DMS53 treated with DMSO at 0.1 percent for 48 hours (cell line): ENCODE measurements around the gene ALDH2.
A peak's percentile ranks its signal among the peaks of the same experiment; 100 is the strongest.
"Not testable (repeated sequence)": the region's sequence is repeated elsewhere in the genome, so short reads cannot be mapped to it uniquely, and the experiment has no call there.

Experiments
- DNase-seq: peaks from one replicate; lab custom pipeline; 2025; ENCODE audit not compliant: unreplicated experiment; lab: John Stamatoyannopoulos, UW

ALDH2 gene

DNA sequence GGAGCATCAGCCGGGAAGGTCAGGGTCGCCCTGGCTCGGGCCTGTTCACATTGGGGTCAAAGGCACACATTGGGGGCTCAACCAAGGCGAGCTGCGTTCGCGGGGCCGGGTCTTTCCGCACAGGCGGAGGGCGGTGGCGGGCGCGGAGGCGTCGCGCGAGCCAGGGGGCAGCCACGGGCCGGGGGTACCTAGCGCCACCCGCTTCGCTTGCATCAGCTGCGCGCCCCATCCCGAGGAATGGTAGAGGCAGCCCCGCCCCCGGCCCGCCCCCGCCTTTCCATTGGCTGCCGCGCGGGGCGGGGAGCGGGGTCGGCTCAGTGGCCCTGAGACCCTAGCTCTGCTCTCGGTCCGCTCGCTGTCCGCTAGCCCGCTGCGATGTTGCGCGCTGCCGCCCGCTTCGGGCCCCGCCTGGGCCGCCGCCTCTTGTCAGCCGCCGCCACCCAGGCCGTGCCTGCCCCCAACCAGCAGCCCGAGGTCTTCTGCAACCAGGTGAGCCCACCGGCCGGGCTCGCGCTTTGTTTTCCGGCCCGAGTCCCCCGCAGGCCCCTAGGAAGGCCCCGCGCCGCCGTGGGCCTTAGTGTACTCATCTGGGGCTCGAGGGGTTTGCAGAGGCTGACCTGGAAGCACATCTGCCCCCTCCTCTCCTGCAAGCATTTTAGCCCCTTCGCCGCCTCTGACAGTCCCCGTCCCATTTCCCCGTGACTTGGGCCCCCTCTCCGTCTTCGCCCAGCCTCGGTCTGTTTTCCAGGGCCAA, at the start of gene ALDH2:
Gene ALDH2 (plus strand): TSS at position 326 of the 754 bp plus-strand sequence. CDS start 50 bp downstream, at position 376.
- DNase-seq, result peak; percentile 71

DNA sequence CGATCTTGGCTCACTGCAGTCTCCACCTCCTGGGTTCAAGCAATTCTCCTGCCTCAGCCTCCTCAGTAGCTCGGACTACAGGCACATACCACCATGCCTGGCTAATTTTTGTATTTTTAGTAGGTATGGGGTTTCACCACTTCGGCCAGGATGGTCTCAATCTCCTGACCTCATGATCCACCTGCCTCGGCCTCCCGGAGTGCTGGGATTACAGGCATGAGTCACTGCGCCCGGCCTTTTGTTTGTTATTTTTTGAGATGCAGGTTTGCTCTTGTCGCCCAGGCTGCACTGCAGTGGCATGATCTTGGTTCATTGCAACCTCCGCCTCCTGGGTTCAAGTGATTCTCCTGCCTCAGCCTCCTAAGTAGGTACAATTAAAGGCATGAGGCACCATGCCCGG, 47.4 kb upstream of the ALDH2 start:
- not testable (repeated sequence) for DNase-seq

DNA sequence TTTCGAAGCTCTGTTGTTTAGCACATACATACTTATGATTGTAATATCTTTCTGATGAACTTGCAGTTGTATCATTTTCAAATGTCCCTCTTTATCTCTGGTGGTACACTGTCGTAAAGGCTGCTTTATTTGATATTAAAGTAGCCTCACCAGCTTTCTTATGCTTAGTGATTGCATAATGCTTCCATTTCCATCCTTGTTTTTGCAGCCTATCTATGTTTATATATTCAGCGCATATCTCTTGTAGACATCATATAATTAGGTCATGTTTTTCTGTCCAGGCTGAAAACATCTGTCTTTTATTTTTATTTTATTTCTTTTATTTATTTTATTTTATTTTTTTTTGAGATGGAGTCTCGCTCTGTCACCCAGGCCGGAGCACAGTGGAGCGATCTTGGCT, 46.3 kb upstream of the ALDH2 start:
- no peak for DNase-seq

GRCh38 chr12:111723646-111724360, 42.9 kb upstream of the ALDH2 start:
- DNase-seq, result not testable (repeated sequence)

GRCh38 chr12:111728795-111729194, 37.9 kb upstream of the ALDH2 start:
- no peak for DNase-seq

DNA sequence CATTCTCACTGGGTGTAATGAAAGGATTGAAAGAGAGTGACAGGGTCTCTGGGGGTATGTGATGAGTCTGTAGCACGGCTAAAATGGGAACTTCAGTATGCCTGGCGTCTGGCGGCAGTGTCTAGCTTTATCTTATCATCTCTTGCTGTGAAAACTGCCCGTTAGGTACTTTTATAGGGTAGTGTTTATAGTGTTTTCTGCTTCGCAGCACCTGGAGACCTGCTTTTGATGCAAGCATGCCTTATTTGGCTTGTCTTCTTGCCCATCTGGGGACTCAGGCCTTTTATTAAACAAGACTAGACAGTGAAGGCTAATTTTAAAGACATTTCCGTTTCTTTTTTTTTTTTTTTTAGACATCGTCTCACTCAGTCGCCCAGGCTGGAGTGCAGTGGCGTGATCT, 36.3 kb upstream of the ALDH2 start:
- DNase-seq, result no peak

GRCh38 chr12:111732786-111733185, 33.9 kb upstream of the ALDH2 start:
- no peak for DNase-seq

DNA sequence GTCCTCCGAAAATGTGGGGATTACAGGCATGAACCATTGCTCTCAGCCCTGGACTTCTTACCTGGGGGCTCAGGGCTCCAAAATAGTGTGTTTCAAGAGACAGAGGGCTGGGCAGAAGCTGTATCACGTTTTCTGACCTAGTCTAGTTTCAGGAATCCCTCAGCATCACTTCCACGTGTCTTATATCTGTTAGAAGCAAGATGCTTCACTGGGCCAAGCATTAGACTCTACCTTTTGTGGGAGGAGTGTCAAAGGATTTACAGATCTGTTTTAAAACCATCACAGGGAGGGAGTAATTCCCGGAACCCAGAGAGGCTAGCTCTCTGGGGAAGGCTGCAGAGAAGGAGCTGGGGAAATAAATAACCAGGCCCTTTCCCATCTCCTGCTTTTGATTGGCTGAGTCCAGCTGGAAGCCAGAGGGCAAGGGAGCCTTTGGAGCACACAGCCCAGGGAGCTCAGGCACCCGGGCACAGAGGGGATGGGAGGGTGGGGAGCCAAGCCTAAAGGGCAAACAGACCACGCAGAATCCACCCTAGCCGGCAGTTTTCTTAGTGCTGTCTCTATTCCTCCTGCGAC, 33.3 kb upstream of the ALDH2 start:
- DNase-seq, result no peak

DNA sequence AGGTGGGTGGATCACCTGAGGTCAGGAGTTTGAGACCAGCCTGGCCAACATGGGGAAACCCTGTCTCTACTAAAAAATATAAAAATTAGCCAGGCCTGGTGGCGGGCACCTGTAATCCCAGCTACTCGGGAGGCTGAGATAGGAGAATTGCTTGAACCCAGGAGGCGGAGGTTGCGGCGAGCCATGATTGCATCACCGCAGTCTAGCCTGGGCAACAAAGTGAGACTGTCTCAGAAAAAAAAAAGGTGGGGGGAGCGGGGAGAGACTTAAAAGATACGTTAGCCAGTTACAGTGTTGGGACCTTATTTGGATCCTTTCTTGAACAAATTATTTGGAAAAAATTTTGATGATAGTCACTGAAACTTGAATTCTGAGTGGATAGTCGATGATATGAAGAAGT, 27.2 kb upstream of the ALDH2 start:
- DNase-seq, result not testable (repeated sequence)

- peak; percentile 37 for DNase-seq
These were observed 25.4 kb upstream of the ALDH2 start for GRCh38 chr12:111741235-111741812.

GRCh38 chr12:111745211-111745610, 21.5 kb upstream of the ALDH2 start:
- no peak for DNase-seq

DNA sequence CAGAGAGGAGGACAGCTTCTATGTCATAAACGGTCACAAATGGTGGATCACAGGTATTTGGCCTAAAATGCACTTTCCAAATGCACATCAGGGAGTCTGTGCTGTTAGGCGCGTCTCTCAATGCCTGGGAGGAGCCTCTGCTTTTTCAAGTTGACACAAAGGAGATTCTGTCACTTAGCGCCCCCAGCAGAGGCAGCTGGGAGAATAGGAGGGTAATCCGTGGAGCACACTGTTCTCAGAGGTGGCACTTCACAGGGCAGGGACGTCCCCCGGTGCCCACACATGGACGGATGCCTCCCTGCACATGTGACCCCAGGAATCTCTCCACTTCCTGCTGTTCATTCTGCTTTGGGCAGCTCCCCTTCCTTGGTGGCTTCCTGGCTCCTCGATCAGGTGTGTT, 19.4 kb upstream of the ALDH2 start:
- no peak for DNase-seq

DNA sequence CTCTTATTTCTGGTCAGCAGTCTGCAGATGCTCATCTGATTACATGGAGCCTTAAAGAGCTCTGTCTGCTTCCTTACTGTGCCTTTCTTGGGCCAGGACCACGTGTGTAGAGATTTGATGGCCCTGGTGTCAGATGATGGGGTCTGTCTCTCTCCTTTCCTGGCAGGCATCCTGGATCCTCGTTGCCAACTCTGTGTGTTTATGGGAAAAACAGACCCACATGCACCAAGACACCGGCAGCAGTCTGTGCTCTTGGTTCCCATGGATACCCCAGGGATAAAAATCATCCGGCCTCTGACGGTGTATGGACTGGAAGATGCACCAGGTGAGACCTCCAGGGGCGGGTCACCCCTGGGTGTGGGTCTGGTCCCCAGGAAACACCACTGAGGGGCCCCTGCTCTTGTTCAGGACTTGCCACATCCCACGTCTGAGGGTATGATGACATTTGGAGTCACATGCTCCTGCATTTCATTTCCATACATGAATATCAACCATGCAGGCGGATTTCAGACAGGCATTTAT, 18.5 kb upstream of the ALDH2 start:
- DNase-seq, result no peak

DNA sequence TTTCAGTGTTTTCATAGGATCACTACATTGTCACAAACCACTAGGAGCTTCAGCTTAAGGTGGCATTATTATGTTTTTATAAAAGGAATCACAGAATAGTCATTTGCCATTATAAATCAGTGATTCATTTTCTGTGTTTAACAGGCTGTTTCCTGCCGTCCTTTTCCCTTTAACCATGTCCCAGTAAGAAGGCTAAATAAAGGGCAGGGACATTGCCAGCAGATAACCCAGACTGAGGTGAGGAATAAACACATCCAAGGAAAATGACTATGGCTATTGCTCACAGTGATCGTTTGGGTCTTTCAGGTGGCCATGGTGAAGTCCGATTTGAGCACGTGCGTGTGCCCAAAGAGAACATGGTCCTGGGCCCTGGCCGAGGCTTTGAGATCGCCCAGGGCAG, 17.9 kb upstream of the ALDH2 start:
- no peak for DNase-seq

DNA sequence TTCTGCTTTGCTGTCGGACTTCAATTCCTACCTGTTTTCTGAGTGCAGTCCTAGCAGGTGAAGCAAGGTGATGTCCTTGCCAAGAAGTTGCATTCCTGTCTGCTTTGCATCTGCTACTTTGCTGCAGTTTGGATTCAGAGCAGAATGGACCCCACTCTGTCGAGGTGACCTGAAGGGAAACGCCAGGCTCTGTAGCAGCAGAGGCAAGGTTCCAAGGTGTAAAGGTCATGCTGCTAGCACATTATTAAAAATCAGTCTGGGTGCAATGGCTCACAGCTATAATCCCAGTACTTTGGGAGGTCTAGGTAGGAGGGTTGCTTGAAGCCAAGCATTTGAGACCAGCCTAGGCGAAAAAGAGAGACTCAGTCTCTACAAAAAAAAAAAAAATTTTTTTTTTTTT, 17.3 kb upstream of the ALDH2 start:
- no peak for DNase-seq

- peak; percentile 59 for DNase-seq
These were observed 13.4 kb upstream of the ALDH2 start for GRCh38 chr12:111753144-111753881.

- no peak for DNase-seq
These were observed 12.1 kb upstream of the ALDH2 start for GRCh38 chr12:111754671-111755070.

DNA sequence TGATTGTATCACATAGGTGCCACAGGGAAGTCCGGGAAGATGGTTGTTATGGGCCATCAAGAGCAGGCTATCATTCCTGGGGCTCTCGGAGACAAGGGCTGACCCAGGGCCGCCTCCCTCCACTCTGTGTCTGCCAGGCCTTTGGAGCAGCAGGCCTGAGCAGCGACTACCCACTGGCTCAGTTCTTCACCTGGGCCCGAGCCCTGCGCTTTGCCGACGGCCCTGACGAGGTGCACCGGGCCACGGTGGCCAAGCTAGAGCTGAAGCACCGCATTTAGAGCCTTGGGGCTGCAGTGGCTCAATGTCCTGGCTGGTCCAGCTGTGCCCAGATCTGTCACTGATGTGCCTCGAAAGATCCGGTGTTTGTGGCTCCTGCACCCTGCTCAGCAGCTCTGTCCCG, 10.5 kb upstream of the ALDH2 start:
- DNase-seq, result no peak

DNA sequence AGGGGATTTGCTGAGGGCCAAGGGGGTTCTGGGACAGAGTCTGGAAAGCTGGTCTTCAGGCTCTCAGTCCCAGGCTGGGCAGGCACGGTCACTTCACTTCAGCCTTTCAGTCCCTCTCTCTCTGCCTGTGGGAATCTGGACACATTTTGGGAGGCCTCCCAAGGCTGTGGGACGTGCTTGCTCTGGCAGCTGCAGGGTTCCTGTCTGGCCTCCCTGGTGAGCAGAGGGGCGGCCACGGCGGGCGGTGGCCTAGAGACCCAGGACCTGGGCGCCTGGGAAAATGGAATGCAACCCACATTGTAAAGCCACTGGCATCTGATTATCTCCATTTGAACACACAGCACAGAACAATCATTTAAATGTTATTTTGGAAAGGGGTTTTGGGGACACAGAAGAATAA, 10.1 kb upstream of the ALDH2 start:
- DNase-seq, result no peak

GRCh38 chr12:111757361-111758119, 9.2 kb upstream of the ALDH2 start:
- DNase-seq, result no peak
